HepG2 (cell line): Measurements from ENCODE around the gene EDC3. TPM values are rescaled to one million over a fixed set of nuclear protein-coding genes. Genes with fewer than 3 reads are reported as not detected.

Source experiments
- ATAC-seq: fragments of 200-7000 bp; cut with Tn5 transposase; 3 replicates; pipeline ENCODE4 v1.9.1; 2020; ENCODE audit warnings: mild to moderate bottlenecking, moderate library complexity
- BruUV-seq: library from RNA; stranded (reverse); fragments of 400-500 nt; replicated peaks from 2 replicates; lab custom pipeline; 2021; lab: Mats Ljungman, UMichigan
- CTCF ChIA-PET: fragments of 300-600 bp; formaldehyde crosslinking; extraction: SDS; loops from one replicate; lab custom pipeline; 2021; ENCODE audit warnings: low total read pairs, inconsistent platforms, low intra/inter-chr PET ratio; lab: Yijun Ruan, JAX
- POLR2A ChIA-PET: fragments of 350-600 bp; sonication (Branson Sonifier 250); formaldehyde crosslinking; loops from one replicate; lab custom pipeline; 2020; ENCODE audit warnings: antibody characterized with exemption, inconsistent platforms; lab: Yijun Ruan, JAX
- DNase-seq: peaks from one replicate; pipeline ENCODE4 v3.0.0-alpha.2; 2015; ENCODE audit warnings: low spot score
- FAIRE-seq: peaks from 3 replicates; lab custom pipeline; 2011; peaks lifted over from hg19 to GRCh38; lab: Jason Lieb, UNC
- H2AFZ ChIP-seq: one replicate; pipeline ENCODE4 v1.6.1; 2011; ENCODE audit warnings: low read length, inconsistent platforms
- H3K27ac ChIP-seq: fragments of 300-600 bp; 3 replicates; pipeline ENCODE4 v1.8.0; 2011; ENCODE audit warnings: mixed run types, mild to moderate bottlenecking, mixed read lengths, low read length, inconsistent platforms; ENCODE audit not compliant: insufficient read depth; ENCODE audit errors: extremely low read length
- H3K27me3 ChIP-seq, 2 experiments: fragments of 200-600 bp in 1 of 2; 2 replicates in 1 of 2; 3 replicates in 1 of 2; pipeline versions ENCODE4 v1.6.0 to v1.8.0; 2011; ENCODE audit warnings: low read length in 2 of 2, mild to moderate bottlenecking in 2 of 2, moderate library complexity in 2 of 2, inconsistent platforms in 1 of 2; ENCODE audit not compliant: insufficient read depth in 2 of 2, control insufficient read depth in 1 of 2
- H3K36me3 ChIP-seq, 2 experiments: fragments of 200-600 bp in 1 of 2; replicated peaks in 1 of 2; 2 replicates in 1 of 2; 3 replicates in 1 of 2; pipeline versions ENCODE4 v1.5.1 to v1.8.0; 2011; ENCODE audit warnings: low read length in 2 of 2, inconsistent platforms in 1 of 2; ENCODE audit not compliant: insufficient read depth in 2 of 2, control insufficient read depth in 1 of 2
- H3K4me1 ChIP-seq: 2 replicates; pipeline ENCODE4 v1.5.1; 2012; ENCODE audit warnings: low read length, inconsistent platforms; ENCODE audit not compliant: insufficient read depth
- H3K4me2 ChIP-seq: 2 replicates; pipeline ENCODE4 v1.6.0; 2011; ENCODE audit warnings: low read depth, low read length, inconsistent platforms
- H3K4me3 ChIP-seq, 3 experiments: fragments of 200-600 bp in 1 of 3; sonication (generic), shearing (Covaris generic) in 1 of 3; replicated peaks in 1 of 3; 2 replicates each; pipeline ENCODE4 v1.5.1; 2011 to 2016; ENCODE audit warnings: low read length in 3 of 3, inconsistent platforms in 2 of 3, low read depth in 2 of 3, mild to moderate bottlenecking in 2 of 3, control low read depth in 1 of 3, mixed read lengths in 1 of 3; ENCODE audit not compliant: insufficient read depth in 1 of 3
- H3K79me2 ChIP-seq: one replicate; pipeline ENCODE4 v1.6.1; 2011; ENCODE audit warnings: low read length, inconsistent platforms; ENCODE audit not compliant: insufficient read depth
- H3K9ac ChIP-seq: 2 replicates; pipeline ENCODE4 v1.6.0; 2011; ENCODE audit warnings: mild to moderate bottlenecking, low read depth, low read length, inconsistent platforms; ENCODE audit not compliant: insufficient read depth
- H3K9me3 ChIP-seq: 2 replicates; pipeline ENCODE4 v1.5.1; 2012; ENCODE audit warnings: mild to moderate bottlenecking, low read length
- H4K20me1 ChIP-seq: 2 replicates; pipeline ENCODE4 v1.6.0; 2011; ENCODE audit warnings: inconsistent platforms, mild to moderate bottlenecking, low read length, moderate library complexity; ENCODE audit not compliant: insufficient read depth
- CC2D1A ChIP-seq: sonication (generic); formaldehyde crosslinking; IDR thresholded peaks from 2 replicates; pipeline ENCODE4 v1.8.1; 2023; ENCODE audit warnings: mild to moderate bottlenecking, missing genetic modification reagents
- CEBPG ChIP-seq: IDR thresholded peaks from 2 replicates; pipeline ENCODE4 v1.6.1; 2016
- CREBL2 ChIP-seq: sonication (generic); formaldehyde crosslinking; IDR thresholded peaks from 2 replicates; pipeline ENCODE4 v1.8.1; 2023; ENCODE audit warnings: missing genetic modification reagents, mild to moderate bottlenecking, borderline replicate concordance
- HIVEP1 ChIP-seq: sonication (generic); formaldehyde crosslinking; IDR thresholded peaks from 2 replicates; pipeline ENCODE4 v1.4.0; 2020; ENCODE audit warnings: mild to moderate bottlenecking, missing genetic modification reagents
- KLF16 ChIP-seq, 2 experiments: sonication (generic) in 1 of 2; formaldehyde crosslinking in 1 of 2; IDR thresholded peaks; 2 replicates each; pipeline versions ENCODE4 v1.6.1 to v1.8.0; 2016 to 2023; ENCODE audit warnings: missing genetic modification reagents in 2 of 2, missing compliant biosample characterization in 1 of 2
- ZNF646 ChIP-seq: sonication (generic); formaldehyde crosslinking; IDR thresholded peaks from 2 replicates; pipeline ENCODE4 v1.9.0; 2021; ENCODE audit warnings: mild to moderate bottlenecking, missing genetic modification reagents
- WGBS: methylation state at CpG from one replicate; pipeline ENCODE4 v1.1.6; 2017; ENCODE audit warnings: low lambda C conversion rate; 5-methylcytosine and 5-hydroxymethylcytosine counted together
- in situ Hi-C: cut with HindIII; loops from 2 replicates; pipeline ENCODE4 v1.10.0; 2017; ENCODE audit warnings: low pct_unique_long_range_greater_than_20kb; ENCODE audit not compliant: extremely low pct_ligation_motif_present
- intact Hi-C: fragments of 100-400 bp; cut with micrococcal nuclease; formaldehyde crosslinking; loops from one replicate; pipeline ENCODE4 v1.10.0; 2022; ENCODE audit not compliant: unreplicated experiment
- polyA plus RNA-seq, 8 experiments: library from polyadenylated mRNA; depleted of rRNA in 3 of 8; stranded (reverse) in 7 of 8; unstranded in 1 of 8; fragments of >200 nt; fragmentation: Illumina TruSeq in 4 of 8; extraction: Trizol in 4 of 8; gene quantifications; 2 replicates each; pipeline versions ENCODE4 v1.2.1 to v1.2.3, GENCODE V29; 2011 to 2016; ENCODE audit warnings: low read depth in 4 of 8, missing spikeins in 1 of 8, mixed read lengths in 1 of 8; ENCODE audit not compliant: insufficient read depth in 1 of 8
- total RNA-seq, 5 experiments: library from RNA; depleted of rRNA; stranded (reverse); fragments of >200 nt; fragmentation: Illumina TruSeq; extraction: Trizol; gene quantifications; 2 replicates each; pipeline ENCODE4 v1.2.3, GENCODE V29; 2016; ENCODE audit warnings: low read depth in 1 of 5
- TF ChIP-seq, protein P1 (sequence below), 2 experiments: IDR thresholded peaks; 2 replicates each; pipeline ENCODE4 v1.6.1; 2011 to 2012; ENCODE audit warnings: low read length in 2 of 2, borderline replicate concordance in 1 of 2, low read depth in 1 of 2, mild to moderate bottlenecking in 1 of 2, moderate library complexity in 1 of 2

The EDC3 gene
- total and polyA plus RNA-seq, 2 of the 13 experiments (the other 11 are each of a cell fraction or from before 2014, with no cell fraction given): 17.4 to 32.0 TPM

GRCh38 chr15:74594455-74594854 lies 101.4 kb downstream of the EDC3 start:
- intact Hi-C loops (no loop called here), in situ Hi-C loops (no loop called here)
- ChIA-PET CTCF (no interaction called here), POLR2A (no interaction called here)
- Histone ChIP-seq H3K4me3 (no peak overlapping the region), H3K4me1 (peaks cover 35% of the 10 kb centered on the region), H2AFZ (no peak overlapping the region), H3K79me2 (no peaks in the 10 kb centered on the region), H3K4me2 (no peak overlapping the region), H3K36me3 (peaks cover 11 to 18% of the 10 kb centered on the region in 2 experiments; a peak in 3 of 5 replicates), H3K27ac (no peak overlapping the region), H4K20me1 (no peaks in the 10 kb centered on the region), H3K27me3 (no peaks in the 10 kb centered on the region; a peak in 1 of 5 replicates), H3K9me3 (no peaks in the 10 kb centered on the region), H3K9ac (no peak overlapping the region)
- TF ChIP-seq HIVEP1 (CRISPR knock-in tag): no peak
- TF ChIP-seq CC2D1A: no peak
- TF ChIP-seq, protein P1, sequence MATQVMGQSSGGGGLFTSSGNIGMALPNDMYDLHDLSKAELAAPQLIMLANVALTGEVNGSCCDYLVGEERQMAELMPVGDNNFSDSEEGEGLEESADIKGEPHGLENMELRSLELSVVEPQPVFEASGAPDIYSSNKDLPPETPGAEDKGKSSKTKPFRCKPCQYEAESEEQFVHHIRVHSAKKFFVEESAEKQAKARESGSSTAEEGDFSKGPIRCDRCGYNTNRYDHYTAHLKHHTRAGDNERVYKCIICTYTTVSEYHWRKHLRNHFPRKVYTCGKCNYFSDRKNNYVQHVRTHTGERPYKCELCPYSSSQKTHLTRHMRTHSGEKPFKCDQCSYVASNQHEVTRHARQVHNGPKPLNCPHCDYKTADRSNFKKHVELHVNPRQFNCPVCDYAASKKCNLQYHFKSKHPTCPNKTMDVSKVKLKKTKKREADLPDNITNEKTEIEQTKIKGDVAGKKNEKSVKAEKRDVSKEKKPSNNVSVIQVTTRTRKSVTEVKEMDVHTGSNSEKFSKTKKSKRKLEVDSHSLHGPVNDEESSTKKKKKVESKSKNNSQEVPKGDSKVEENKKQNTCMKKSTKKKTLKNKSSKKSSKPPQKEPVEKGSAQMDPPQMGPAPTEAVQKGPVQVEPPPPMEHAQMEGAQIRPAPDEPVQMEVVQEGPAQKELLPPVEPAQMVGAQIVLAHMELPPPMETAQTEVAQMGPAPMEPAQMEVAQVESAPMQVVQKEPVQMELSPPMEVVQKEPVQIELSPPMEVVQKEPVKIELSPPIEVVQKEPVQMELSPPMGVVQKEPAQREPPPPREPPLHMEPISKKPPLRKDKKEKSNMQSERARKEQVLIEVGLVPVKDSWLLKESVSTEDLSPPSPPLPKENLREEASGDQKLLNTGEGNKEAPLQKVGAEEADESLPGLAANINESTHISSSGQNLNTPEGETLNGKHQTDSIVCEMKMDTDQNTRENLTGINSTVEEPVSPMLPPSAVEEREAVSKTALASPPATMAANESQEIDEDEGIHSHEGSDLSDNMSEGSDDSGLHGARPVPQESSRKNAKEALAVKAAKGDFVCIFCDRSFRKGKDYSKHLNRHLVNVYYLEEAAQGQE (IDR thresholded peaks at IDR 0.05; ENCODE audit: borderline replicate concordance in 1 of 2, low read depth in 1 of 2, low read length in 2 of 2): no peak
- TF ChIP-seq ZNF646 (CRISPR knock-in tag): no peak
- no peak for TF ChIP-seq KLF16 (CRISPR knock-in tag; IDR thresholded peaks at IDR 0.05)
- TF ChIP-seq CEBPG: no peak
- no peak for TF ChIP-seq CREBL2 (CRISPR knock-in tag)
- 100% methylated on average over 3 of the region's 4 CpGs for WGBS
- no peak for DNase-seq
- no TSS peak for BruUV-seq
- no peak for ATAC-seq
- no peak for FAIRE-seq
